HG03095 (cell line): ENCODE data around the gene PIP4K2B.
A peak's percentile ranks its signal among the peaks of the same experiment; 100 is the strongest.
"Not testable (repeated sequence)": the region's sequence is repeated elsewhere in the genome, so short reads cannot be mapped to it uniquely, and the experiment has no call there.

Experiments
- ATAC-seq: cut with Tn5 transposase; IDR thresholded peaks from one replicate; pipeline ENCODE4 v1.9.1; 2021; ENCODE audit warnings: moderate library complexity; ENCODE audit not compliant: unreplicated experiment

Gene PIP4K2B

DNA sequence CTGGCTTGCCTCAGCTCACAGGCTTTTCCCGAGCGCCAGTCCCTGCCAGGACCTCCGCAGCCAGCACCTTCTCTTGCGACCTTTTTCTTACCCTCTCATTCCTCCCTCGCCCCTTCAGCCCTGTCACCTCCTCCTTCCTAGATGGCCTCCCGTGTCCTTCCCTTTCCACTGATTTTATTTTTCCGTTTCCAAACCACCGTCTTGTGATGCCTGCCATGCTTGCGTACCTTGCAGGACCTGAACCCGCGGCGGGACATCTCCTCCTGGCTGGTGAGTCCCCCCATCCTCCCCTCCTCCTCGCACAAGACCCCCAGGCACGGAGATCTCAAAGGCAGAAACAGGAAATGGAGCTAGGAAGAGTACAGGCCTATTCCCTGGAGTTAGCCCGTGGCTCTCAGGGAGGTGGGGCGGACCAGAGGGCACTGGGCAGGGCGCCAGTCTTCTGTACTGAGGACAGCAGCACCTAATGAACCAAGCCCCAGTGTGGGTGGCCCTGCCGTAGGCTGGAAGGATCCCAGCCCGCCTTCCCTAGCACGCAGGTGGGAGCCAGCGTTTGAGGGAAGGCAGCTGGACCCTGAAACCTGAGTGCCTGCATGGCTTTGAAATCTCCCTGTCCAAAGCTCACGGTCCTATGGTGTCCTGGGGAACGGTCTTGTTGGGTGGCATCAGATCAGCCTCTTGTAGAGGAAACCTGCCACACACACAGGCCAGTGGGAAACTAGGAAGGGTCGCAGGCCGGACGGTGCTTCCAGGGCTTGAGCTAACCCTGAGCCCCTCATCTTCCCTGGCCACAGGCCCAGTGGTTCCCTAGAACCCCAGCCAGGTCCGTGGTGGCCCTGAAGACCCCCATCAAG, 68.6 kb downstream of the PIP4K2B start:
- ATAC-seq = no peak

DNA sequence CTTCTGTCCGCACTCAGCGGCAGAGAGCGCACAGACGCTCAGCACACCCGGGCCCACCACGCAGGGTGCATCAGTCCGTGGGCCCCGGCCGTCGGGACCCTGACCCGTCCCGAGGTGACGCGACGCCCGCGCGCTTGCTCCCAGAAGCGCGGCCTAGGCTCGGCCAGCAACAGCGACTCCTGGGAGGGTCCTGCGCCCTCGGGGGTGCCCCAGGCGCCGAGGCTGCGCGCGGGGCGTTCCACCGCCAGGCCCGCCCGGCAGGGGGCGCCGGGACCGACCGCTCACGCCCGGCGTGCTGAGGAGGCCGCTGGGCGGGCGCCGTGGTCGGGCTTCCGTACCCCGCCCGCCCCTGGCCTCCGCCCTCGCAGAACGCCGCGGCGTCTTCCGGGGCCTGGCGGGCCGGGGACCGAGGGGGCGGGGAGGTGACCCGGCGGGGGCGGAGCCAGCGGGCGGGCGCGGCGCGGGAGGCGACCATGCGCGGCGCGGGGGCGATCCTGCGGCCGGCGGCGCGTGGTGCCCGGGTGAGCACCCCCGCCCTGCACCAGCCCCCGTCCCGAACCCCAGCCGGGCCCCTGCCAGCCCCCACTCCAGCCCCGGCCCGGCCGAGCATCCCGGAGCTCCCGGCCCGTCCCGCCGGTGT, 69.3 kb downstream of the PIP4K2B start, which contains the start of gene CISD3:
Gene CISD3, plus strand, starts transcription at position 456 of the 640 bp plus-strand sequence. Its CDS starts 18 bp downstream, at position 474.
- peak; percentile 71 for ATAC-seq

DNA sequence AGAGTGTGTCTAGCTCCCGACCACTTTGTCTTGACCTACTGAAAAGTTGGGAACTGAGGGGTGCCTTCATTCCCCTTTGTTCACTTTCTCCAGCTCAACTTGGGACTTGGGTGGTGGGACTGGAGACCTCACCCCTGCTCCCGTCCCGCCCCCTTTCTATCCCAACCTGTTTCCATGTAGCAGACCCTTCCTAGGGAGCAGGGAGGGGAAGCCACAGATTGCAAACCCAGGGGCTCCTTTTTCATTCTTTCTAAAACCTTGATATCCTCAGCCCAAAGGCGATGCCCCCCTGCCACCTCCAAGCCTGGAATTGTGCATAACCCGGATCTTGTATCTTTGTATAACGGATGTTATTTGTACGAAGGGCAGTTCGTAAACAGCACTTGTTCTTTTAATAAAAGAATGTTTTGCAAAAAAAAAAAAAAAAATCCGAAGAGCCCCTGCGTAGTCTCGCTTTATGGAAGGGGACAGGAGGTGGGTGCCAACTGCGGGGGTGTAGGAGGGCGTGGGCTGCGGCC, 69.9 kb downstream of the PIP4K2B start:
- ATAC-seq = no peak

DNA sequence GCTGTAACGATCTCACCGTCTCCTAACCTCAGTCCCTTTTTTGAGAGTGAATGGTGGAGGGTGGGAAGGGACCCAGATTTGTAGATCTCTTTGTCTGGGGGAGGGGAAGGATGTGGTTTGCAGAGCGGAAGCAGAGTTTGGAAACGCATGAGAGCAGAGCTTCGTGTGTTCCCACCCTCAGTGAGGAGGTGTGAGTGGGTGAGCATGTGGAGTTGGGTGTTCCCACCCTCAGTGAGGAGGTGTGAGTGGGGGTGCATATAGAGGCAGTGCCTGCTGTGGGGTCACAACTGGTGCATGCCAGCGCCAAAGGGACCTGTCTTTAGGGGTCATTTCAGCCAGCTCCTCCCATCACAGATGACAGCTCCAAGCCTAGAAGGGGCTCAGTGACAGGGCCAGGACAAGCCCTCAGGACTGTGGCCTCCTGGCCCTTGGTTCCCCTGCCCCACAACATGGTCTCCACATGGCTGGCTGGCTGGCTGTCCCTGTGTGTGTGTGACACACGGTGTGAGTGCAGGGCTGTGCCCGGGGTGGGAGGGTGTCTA, 71.0 kb downstream of the PIP4K2B start:
- no peak for ATAC-seq

DNA sequence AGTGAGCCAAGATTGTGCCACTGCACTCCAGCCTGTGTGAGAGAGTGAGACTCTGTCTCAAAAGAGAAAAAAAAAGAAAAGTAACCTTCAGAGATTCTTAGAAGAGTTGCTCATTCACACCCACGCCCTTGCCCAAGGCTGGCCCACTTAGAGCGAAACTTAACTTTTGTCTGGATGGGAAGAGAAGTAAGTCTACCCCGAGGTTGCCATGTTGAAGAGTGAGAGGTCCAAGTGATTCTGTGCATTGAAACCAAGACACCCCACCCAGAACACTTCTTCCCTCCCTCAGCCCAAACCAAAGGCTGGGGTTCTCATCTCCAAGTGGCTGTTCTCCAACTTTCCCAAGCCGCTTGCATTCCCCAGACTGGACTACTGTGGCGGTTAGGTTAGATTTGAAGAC, 71.6 kb downstream of the PIP4K2B start:
- no peak for ATAC-seq

DNA sequence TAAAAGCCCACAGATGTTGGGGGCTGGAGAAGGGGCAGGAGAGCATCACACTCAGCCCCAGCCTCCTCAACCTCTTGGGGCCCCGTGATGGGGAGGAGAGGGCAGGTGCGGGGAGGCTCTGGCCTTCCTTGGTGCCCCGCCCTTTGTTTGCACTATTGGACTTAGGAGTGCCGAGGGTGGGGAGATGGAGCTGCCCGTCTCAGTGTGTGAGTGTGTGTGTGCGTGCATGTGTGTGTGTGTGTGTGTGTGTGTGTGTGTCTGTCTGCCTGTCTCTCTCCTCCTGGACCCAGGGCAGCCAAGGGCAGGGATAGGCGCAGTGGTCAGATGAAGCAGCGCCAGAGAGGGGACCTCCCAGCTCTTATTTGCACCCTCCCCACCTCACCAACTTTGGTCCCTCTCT, 73.2 kb downstream of the PIP4K2B start:
- ATAC-seq = not testable (repeated sequence)

DNA sequence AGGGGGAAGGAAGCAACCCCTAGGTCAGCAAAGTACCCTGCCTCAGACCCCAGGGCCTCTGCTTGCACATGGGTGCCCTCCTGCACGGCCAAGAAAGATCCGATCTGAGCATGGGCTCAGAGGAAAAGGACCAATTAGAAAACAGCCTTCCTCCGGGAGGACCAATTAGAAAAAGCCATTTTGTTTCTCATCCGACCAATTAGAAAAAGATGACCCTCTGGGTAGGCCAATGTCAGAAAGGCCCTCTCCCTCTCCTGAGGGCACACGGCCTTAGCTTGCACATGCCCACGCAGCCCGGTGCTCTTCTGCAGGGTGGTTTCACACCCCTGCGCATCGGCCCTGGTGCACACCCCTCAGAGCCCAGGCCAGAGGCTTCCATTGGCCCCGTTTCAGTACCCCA, 74.3 kb downstream of the PIP4K2B start:
- ATAC-seq = no peak

DNA sequence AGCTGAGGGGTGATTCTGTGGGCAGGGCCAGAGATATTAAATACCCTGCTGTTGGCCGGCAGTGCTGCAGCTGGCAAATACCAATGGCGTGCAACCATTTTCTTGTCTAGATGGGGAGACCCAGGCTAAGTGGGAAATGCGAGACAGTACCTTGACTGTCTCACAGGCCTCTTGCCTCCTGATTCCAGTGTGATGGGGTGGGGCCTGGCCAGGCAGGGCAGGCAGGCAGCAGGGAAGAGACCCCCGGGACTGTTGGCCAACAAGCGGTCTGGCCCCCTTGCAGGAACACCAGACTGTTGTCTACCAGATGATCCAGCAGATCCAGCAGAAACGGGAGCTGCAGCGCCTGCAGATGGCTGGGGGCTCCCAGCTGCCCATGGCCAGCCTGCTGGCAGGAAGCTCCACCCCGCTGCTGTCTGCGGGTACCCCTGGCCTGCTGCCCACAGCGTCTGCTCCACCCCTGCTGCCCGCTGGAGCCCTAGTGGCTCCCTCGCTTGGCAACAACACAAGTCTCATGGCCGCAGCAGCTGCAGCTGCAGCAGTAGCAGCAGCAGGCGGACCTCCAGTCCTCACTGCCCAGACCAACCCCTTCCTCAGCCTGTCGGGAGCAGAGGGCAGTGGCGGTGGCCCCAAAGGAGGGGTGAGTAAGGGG, 74.9 kb downstream of the PIP4K2B start:
- ATAC-seq = no peak

DNA sequence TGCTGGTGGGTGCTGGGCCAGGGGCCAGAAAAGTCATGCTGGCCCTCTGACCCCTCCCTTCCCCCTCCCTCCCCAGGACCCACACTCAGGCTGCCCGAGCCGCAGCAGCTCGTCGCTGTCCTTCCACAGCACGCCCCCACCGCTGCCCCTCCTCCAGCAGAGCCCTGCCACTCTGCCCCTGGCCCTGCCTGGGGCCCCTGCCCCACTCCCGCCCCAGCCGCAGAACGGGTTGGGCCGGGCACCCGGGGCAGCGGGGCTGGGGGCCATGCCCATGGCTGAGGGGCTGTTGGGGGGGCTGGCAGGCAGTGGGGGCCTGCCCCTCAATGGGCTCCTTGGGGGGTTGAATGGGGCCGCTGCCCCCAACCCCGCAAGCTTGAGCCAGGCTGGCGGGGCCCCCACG, 77.6 kb downstream of the PIP4K2B start:
- no peak for ATAC-seq

DNA sequence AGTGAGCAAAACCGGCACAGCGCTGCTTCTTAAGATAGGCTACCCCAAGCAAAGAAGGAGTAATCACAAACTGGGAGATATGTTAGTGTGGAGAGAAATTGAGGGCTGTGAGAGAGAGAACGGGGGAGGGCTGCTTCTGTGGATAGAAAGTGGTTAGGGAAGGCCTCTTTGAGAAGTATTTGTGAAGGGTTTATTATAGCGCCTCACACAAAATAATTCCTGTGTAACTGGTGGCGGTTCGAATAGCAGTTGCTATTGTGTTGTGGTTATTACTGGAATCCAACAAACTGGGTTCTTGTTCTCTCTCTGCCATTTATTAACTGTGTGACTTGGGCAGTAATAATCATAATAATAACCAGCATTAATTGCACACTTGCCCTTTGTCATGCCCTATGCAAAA, 78.4 kb downstream of the PIP4K2B start:
- ATAC-seq = no peak

DNA sequence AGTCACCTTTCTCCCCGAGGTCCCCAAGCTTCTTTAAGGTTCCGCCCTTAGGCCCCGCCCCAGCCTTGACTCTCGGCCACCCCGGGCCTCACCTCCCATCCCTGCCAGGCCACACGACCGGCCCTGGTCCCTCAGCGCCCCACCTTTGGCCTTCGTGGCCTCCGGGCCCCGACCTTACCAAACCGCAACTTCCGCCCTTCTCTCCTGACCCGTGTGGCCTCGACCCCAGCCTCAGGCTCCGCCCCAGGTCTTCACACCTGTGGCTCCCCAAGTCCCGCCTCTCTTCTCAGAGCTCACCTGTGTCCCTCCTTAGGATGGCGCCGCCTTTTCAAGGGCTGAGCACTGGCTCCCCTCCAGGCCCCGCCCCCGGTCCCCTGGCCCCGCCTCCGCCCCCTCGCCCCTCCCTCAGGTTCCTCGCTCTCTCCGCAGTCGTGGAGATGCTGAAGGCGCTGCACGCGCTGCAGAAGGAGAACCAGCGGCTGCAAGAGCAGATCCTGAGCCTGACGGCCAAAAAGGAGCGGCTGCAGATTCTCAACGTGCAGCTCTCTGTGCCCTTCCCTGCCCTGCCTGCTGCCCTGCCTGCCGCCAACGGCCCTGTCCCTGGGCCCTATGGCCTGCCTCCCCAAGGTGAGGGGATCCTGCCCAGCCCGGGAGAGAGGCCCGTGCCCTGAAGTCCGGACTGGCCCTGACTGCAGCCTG, 79.3 kb downstream of the PIP4K2B start:
- ATAC-seq = no peak

DNA sequence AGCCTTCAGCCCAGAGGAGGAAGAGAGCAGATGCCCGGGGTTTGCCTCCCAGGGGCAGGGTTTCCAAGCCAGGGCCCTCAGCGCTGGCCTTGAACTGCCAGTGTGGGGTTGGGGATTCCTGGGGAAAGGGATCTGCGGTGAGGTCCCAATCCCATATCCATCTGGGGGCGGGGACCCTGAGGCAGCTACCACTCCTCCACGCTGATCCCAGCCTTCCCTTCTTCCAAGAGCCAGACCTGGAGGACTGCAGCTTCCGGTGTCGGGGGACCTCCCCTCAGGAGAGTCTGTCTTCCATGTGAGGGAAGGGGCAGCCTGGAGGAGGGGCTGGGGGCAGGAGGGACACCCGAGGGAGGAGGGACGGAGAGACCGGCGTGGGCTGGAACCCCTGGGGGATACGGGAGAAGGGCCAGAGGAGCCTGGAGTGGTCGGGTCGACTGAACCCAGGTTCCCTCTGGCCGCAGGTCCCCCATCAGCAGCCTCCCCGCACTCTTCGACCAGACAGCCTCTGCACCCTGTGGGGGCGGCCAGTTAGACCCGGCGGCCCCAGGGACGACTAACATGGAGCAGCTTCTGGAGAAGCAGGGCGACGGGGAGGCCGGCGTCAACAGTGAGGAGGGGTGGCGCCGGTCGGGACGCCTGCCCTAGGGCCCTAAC, 79.9 kb downstream of the PIP4K2B start:
- ATAC-seq = no peak

DNA sequence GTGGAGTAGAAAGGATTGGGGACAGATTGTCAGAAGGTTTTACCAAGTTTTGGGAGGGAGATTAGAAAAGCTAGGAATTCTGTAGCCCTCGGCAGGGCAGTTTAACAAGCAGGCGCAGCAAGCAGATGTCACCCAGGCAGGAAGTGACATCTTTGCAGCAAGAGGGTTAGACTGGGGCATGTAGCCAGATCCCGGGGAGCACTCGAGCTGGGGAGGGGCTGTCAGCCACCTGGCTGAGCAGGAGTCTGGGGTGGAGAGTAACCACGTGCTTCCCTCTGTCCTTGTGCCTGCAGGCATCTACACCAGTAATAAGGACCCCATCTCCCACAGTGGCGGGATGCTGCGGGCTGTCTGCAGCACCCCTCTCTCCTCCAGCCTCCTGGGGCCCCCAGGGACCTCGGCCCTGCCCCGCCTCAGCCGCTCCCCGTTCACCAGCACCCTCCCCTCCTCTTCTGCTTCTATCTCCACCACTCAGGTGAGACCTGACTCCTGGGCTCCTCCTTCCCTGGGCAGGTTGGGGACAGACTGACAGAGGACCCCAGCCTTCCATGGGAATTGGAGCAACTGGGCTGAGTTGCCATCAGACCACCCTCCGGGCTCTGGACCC, 82.1 kb downstream of the PIP4K2B start:
- no peak for ATAC-seq

DNA sequence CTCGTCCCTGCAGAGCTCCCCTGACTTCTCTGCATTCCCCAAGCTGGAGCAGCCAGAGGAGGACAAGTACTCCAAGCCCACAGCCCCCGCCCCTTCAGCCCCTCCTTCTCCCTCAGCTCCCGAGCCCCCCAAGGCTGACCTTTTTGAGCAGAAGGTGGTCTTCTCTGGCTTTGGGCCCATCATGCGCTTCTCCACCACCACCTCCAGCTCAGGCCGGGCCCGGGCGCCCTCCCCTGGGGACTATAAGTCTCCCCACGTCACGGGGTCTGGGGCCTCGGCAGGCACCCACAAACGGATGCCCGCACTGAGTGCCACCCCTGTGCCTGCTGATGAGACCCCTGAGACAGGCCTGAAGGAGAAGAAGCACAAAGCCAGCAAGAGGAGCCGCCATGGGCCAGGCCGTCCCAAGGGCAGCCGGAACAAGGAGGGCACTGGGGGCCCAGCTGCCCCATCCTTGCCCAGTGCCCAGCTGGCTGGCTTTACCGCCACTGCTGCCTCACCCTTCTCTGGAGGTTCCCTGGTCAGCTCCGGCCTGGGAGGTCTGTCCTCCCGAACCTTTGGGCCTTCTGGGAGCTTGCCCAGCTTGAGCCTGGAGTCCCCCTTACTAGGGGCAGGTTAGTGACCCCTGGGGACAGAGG, 82.9 kb downstream of the PIP4K2B start:
- no peak for ATAC-seq
